UCSD-AML1 (cell line): ENCODE results near the gene CDRT4.
A peak's percentile ranks its signal among the peaks of the same experiment; 100 is the strongest.

Experiments used
- DNase-seq: peaks from one replicate; lab custom pipeline; 2025; ENCODE audit not compliant: unreplicated experiment; lab: John Stamatoyannopoulos, UW

The CDRT4 gene

GRCh38 chr17:15492791-15493692 is 25.6 kb upstream of the CDRT4 start:
- no peak for DNase-seq

DNA sequence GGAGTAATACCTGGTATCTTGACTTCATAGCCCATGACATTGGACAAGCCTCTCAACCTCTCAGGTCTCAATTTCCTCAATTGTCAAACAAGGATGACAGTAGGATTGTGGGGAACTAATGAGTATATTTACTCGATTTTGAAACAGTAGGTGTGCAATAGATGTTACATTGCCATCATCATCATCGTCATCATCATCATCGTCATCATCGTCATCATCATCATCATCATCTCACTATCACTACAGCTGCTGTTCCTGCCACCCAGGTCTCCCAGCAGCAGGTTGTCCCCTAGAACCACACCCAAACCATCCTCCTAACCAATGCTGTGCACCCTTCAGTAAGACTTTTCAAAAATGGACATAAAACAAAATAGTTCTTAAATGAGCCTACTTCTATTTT is 24.8 kb upstream of the CDRT4 start:
- DNase-seq, result no peak

DNA sequence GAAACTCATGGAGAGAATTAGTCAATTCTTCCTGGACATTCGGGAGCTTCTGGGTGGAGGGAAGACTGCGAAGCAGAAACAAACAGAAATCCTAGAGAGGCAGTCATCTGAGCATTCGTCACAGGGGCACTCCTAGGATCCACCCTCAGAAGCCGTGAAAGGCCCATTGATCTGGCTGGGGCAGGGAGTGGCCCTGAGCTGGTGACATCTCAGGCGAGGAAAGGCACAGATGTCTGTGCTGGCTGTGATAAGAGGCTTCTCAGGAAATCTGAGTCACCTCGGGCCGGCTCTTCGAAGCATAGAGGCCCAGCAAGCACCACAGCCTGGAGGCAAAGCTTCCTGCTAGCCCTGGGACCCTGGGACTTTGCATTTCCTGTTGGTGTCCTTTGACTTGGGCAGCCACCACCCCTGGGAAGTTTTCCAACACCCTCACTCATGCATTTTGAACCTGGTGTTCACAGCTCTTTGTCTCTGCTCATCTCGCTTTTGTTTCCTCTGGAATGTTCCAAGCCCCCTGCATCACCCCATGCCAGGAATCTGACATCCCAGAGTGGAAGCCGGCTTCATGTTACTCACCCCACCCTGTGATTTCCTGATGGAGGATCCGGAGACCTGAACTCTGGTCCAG is 23.3 kb upstream of the CDRT4 start:
- DNase-seq, result peak; percentile 79

DNA sequence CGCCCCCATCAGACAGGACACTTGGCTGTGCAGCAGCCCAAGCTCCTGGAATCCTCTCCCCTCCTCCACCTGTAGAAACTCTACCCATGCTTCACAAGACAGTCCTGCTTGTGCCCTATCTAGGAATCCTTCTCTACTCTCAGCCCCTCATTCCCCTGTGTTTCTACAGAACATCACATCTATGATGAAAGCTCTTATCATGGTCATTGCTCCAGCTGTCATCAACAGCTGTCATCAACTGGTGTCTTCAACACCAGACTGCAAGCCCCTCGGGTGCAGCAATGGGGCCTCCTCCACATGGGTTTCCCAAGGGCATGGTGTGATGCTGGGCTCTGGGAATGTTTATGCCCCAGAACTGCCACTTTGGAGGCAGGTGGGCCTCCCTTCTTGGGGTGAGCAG is 21.1 kb upstream of the CDRT4 start:
- DNase-seq, result no peak

DNA sequence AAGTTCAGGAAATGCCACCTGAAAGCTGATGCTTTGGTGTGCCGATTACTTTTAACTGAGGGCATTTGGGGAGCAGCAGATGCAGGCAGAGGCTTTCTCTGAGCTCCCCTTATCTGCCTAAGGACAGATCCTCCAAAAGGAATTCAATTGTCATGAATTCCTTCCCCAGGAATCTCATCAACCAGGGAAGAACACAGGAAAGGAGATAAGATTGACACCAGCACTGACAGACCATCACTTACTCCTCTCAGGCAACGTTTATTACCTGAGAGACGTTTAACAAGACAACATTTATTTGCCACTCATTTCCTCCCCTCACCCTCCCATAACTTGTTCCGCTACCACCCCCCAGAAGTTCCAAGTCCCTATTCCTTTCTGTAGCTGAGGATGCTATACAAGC is 17.6 kb upstream of the CDRT4 start:
- no peak for DNase-seq

GRCh38 chr17:15483431-15483830 is 16.0 kb upstream of the CDRT4 start:
- no peak for DNase-seq

GRCh38 chr17:15482476-15482875 is 15.1 kb upstream of the CDRT4 start:
- DNase-seq, result no peak

GRCh38 chr17:15481481-15481880 is 14.1 kb upstream of the CDRT4 start:
- DNase-seq, result no peak

GRCh38 chr17:15480204-15480603 is 12.8 kb upstream of the CDRT4 start:
- no peak for DNase-seq

DNA sequence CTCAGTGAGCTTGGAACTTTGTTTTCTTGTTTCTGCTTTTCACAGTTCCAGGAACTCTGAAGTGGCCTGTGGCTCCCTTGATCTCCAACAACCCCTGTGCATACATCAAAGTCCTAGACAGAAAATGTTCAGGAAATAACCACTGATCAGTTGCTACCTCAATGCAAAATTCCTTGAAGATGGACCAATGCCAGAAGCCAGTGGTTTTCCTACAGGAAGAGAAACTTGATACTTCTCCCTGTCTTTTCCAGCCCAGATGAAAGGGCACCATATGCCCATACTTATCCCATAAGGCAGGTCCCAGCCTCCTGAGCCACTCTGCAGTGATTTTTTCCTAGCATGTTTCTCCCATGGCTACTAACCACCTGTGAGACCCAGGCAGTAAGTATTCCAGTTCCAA is 12.3 kb upstream of the CDRT4 start:
- DNase-seq, result no peak

- no peak for DNase-seq
These were observed 11.4 kb upstream of the CDRT4 start for GRCh38 chr17:15478845-15479244.

DNA sequence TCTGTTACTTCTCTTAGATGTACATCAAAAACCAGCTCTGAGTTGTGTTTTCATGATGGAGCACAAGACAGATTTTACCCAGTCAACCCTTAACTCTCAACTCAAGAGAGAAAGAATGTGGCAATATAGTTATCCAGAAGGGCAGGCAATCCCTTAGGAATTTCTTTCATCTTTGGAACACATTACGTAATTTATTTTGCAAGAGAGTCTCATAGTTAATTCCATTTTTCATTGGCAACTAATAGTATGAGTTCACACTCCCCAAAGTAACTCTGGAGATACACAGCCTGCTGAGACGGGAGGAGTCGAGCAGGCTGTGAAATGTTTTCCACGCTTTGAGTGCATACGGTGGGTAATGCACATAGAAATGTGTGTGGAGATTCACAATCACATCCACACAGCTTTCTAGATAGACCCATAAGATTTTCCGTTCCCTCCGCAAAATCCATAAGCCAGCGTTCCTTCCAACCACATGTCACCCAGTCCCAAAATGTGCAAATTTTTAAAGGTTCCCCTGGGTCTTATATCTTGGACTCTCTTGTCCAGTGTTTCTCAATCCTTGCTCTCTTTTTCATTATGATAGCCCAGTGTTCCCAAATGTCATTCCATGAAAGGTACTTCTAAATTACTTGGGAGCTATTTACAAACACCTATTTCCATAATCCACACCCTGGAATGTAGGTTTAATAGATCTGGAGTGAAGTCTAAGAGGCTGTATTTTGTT is 8.4 kb upstream of the CDRT4 start:
- DNase-seq, result no peak

- no peak for DNase-seq
These were observed 5.5 kb upstream of the CDRT4 start for GRCh38 chr17:15472891-15473290.

GRCh38 chr17:15470536-15470935 is 3.1 kb upstream of the CDRT4 start:
- DNase-seq, result no peak

DNA sequence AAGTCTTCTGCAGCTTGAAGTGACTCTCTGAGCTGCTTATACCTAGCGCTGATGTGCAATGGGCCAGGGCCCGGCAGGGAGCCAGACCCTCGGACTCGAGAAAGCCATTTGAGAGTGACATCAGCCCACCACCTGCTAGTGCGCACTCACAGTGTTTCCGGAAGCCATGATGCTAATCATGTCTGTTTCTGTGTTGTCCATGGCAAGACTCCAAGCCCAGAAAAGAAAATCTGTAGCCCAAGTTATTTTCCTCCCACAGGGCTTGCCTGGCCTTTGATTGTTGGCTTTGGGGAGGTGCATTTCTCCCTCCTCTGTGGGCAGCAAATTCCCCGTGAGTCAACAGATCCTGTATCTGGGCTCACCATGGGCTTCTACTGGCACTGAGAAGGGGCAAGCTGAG is 1.8 kb upstream of the CDRT4 start:
- no peak for DNase-seq

- DNase-seq, result no peak
These were observed 705 bp upstream of the CDRT4 start for GRCh38 chr17:15468126-15468525.

DNA sequence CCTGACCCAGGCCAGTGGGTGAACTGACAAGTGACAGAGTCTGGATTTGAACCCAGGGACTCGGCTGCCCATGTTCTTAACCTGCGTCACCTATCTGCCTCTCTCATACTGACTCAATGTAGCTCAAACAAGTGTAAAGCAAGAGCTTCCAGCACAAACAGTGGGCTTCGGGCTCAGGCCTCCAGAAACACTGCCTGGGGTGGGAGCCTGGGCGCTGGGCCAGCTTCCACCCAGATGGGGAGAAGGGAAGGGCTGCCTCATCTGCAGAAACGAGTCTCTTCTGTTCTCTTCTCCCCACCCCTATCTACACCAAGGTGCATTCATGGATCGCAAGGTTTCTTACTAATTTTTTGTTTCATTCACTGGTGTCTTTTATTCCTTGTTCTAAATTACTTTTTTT is 1.3 kb downstream of the CDRT4 start:
- no peak for DNase-seq

DNA sequence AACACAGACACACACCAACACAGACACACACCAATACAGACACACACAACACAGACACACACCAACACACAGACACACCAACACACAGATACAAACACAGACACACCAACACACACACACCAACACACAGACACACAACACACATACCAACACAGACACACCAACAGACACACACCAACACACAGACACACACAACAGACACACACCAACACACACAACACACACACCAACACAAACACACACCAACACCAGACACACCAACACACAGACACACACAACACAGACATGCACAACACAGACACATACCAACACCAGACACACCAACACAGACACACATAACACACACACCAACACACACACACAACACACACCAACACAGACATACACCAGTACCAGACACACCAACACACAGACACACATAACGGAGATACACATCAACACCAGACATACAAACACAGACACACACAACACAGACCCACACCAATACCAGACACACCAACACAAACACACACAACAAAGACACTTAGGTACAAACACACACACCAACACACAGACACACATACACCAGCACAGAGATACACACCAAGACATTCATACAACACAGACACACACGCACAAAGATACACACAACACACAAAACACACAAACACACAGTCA is 2.2 kb downstream of the CDRT4 start:
- no peak for DNase-seq

- DNase-seq, result no peak
These were observed 3.0 kb downstream of the CDRT4 start for GRCh38 chr17:15464231-15464985.

DNA sequence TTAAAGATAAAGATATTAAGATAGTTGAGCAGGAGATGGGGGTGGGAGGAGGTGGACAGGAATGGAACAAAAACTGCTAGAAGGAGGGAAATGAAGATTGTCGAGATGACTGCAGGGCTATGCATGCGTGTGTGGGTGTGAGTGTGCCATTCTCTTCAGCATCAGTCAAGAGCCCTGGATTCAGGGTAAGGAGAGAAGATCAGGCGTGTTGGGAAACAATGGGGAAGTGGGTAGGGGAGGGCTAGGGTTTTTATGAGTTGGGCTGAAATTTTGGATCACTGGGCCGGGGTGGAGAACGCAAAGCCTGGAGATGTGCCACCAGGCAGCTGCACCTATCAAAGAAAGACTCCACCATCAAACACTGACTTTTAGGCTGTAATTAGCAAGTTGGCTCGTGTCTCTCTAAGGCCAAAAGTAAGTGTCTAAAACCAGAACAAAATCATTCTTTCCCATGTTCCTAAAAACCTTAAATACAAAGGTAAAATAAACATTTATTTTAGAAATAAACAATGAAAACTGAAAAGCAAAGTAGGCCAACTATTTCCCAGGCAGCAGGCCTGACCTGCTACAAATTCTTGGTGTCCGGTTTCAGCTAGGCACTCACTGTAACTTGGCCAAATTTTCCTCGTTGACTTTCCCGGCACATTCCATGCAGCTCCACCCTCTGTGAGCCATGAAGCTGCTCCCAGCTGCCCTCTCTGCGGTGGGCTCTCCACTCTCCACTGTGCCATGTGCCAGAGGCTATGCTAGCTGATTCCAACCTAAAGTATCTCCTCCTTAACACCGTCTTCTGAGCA is 4.2 kb downstream of the CDRT4 start:
- DNase-seq, result no peak
